Endodermal cell (in vitro differentiated cells): ENCODE data around the gene ENTR1. TPM values are rescaled to one million over a fixed set of nuclear protein-coding genes. Genes with fewer than 3 reads are reported as not detected.

Source experiments
- DNase-seq: peaks from one replicate; pipeline ENCODE4 v3.0.0-alpha.2; 2017
- H3K27ac ChIP-seq: 2 replicates; pipeline ENCODE4 v1.5.1; 2013; ENCODE audit warnings: mild to moderate bottlenecking, low read depth, low read length, moderate library complexity
- H3K27me3 ChIP-seq: 2 replicates; pipeline ENCODE4 v1.6.1; 2013; ENCODE audit warnings: mild to moderate bottlenecking, low read length, moderate library complexity; ENCODE audit not compliant: insufficient read depth, control insufficient read depth, poor library complexity, severe bottlenecking
- H3K36me3 ChIP-seq: 2 replicates; pipeline ENCODE4 v1.7.0; 2013; ENCODE audit warnings: mild to moderate bottlenecking, low read length, moderate library complexity; ENCODE audit not compliant: control insufficient read depth, insufficient read depth
- H3K4me1 ChIP-seq: one replicate; pipeline ENCODE4 v1.7.0; 2013; ENCODE audit warnings: low read length; ENCODE audit not compliant: control insufficient read depth, insufficient read depth
- H3K4me3 ChIP-seq: 2 replicates; pipeline ENCODE4 v1.5.1; 2013; ENCODE audit warnings: mild to moderate bottlenecking, low read length, moderate library complexity
- H3K9ac ChIP-seq: 2 replicates; pipeline ENCODE4 v1.6.1; 2013; ENCODE audit warnings: mild to moderate bottlenecking, low read length, moderate library complexity; ENCODE audit not compliant: poor library complexity, severe bottlenecking; ENCODE audit errors: extremely low read depth
- H3K9me3 ChIP-seq: 2 replicates; pipeline ENCODE4 v1.6.1; 2013; ENCODE audit warnings: mild to moderate bottlenecking, low read length, moderate library complexity; ENCODE audit not compliant: control insufficient read depth
- H3K27ac Mint-ChIP-seq: 2 replicates; pipeline ENCODE4 v1.8.0; 2020; ENCODE audit warnings: mixed read lengths
- H3K27me3 Mint-ChIP-seq: 2 replicates; pipeline ENCODE4 v1.8.0; 2021; ENCODE audit warnings: mild to moderate bottlenecking, mixed read lengths; ENCODE audit not compliant: insufficient read depth
- H3K36me3 Mint-ChIP-seq: 2 replicates; pipeline ENCODE4 v1.8.0; 2020; ENCODE audit warnings: low read depth, mixed read lengths
- H3K4me1 Mint-ChIP-seq: 2 replicates; pipeline ENCODE4 v1.8.0; 2020; ENCODE audit warnings: mixed read lengths
- H3K4me3 Mint-ChIP-seq: 2 replicates; pipeline ENCODE4 v1.8.0; 2020; ENCODE audit warnings: mild to moderate bottlenecking, moderate library complexity, mixed read lengths
- H3K9me3 Mint-ChIP-seq: 2 replicates; pipeline ENCODE4 v1.8.0; 2020; ENCODE audit warnings: mild to moderate bottlenecking, mixed read lengths
- WGBS, 2 experiments: methylation state at CpG; one replicate each; pipeline versions ENCODE4 v1.1.5 to v1.1.7; 2013; ENCODE audit warnings: missing lambda C conversion rate in 2 of 2, mixed read lengths in 1 of 2; ENCODE audit not compliant: insufficient coverage in 1 of 2, insufficient read length in 1 of 2; 5-methylcytosine and 5-hydroxymethylcytosine counted together
- total RNA-seq, 2 donors: library from RNA; stranded (reverse); fragmentation: NEBNext Ultra II Directional in 1 of 2; extraction: Animal tissue kit (Norgen Biotek cat#: 25700) in 1 of 2; gene quantifications; 2 replicates in 1 of 2; 3 replicates in 1 of 2; pipeline ENCODE4 v1.2.1, GENCODE V29; 2021
- TF ChIP-seq, protein P1 (sequence below): fragments of 200-600 bp; sonication (generic); conservative IDR thresholded peaks from 2 replicates; pipeline ENCODE4 v1.5.0; 2021; ENCODE audit warnings: antibody characterized with exemption, mild to moderate bottlenecking

Gene ENTR1
- total RNA-seq, 2 donors from 2014 or later: 76.6 to 83.1 TPM

DNA sequence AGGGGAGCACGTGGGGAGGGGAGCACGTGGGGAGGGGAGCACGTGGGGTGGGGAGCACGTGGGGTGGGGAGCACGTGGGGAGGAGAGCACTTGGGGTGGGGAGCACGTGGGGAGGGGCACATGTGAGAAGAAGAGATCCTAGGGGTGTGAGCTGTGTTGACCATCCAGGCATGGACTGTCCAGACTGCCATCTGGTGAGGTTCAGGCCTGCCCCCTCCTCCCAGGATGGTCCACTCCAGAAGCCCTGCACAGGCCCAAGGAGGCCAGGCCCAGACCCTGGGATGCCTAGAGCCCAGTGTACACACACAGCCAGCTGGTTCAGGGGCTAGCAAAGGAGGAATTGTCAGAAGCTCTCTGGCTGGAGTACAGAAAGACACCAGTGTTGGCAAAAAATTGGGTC lies 12.8 kb downstream of the ENTR1 start:
- H3K27me3 ChIP-seq: no peaks in the 10 kb centered on the region
- no peaks in the 10 kb centered on the region for H3K9me3 ChIP-seq
- peaks cover 63% of the 10 kb centered on the region for H3K36me3 ChIP-seq
- Mint-ChIP-seq H3K27ac (no peak overlapping the region), H3K4me1 (peaks cover 7% of the 10 kb centered on the region), H3K27me3 (no peaks in the 10 kb centered on the region), H3K9me3 (no peaks in the 10 kb centered on the region), H3K36me3 (peaks cover 41% of the 10 kb centered on the region), H3K4me3 (no peak overlapping the region)
- peaks cover 6% of the 10 kb centered on the region for H3K4me1 ChIP-seq
- TF ChIP-seq, protein P1, sequence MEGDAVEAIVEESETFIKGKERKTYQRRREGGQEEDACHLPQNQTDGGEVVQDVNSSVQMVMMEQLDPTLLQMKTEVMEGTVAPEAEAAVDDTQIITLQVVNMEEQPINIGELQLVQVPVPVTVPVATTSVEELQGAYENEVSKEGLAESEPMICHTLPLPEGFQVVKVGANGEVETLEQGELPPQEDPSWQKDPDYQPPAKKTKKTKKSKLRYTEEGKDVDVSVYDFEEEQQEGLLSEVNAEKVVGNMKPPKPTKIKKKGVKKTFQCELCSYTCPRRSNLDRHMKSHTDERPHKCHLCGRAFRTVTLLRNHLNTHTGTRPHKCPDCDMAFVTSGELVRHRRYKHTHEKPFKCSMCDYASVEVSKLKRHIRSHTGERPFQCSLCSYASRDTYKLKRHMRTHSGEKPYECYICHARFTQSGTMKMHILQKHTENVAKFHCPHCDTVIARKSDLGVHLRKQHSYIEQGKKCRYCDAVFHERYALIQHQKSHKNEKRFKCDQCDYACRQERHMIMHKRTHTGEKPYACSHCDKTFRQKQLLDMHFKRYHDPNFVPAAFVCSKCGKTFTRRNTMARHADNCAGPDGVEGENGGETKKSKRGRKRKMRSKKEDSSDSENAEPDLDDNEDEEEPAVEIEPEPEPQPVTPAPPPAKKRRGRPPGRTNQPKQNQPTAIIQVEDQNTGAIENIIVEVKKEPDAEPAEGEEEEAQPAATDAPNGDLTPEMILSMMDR: no peak
- DNase-seq: no peak
- no peak overlapping the region for H3K9ac ChIP-seq
- no peak overlapping the region for H3K27ac ChIP-seq
- no peak overlapping the region for H3K4me3 ChIP-seq
- WGBS, 2 experiments: 96% methylated on average over 5 of the region's 6 CpGs; no CpG with 5 or more reads in 1 of the 2 experiments

DNA sequence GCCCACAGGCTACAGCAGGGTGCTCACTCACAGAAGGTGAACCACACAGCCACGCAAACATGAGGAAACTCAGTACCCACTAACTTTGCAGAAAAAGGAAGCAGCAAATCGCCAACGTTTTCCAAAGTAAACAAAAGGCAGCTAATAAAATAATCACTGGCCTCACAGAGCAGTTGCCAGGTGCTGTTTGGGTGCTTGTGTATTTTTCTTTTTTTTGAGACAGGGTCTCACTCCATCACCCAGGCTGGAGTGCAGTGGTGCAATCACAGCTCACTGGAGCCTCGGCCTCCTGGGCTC lies 14.2 kb downstream of the ENTR1 start:
- DNase-seq: no peak
- H3K36me3 Mint-ChIP-seq: peaks cover 43% of the 10 kb centered on the region
- 92 to 94% methylated on average over 4 of the region's 4 CpGs for WGBS, 2 experiments

DNA sequence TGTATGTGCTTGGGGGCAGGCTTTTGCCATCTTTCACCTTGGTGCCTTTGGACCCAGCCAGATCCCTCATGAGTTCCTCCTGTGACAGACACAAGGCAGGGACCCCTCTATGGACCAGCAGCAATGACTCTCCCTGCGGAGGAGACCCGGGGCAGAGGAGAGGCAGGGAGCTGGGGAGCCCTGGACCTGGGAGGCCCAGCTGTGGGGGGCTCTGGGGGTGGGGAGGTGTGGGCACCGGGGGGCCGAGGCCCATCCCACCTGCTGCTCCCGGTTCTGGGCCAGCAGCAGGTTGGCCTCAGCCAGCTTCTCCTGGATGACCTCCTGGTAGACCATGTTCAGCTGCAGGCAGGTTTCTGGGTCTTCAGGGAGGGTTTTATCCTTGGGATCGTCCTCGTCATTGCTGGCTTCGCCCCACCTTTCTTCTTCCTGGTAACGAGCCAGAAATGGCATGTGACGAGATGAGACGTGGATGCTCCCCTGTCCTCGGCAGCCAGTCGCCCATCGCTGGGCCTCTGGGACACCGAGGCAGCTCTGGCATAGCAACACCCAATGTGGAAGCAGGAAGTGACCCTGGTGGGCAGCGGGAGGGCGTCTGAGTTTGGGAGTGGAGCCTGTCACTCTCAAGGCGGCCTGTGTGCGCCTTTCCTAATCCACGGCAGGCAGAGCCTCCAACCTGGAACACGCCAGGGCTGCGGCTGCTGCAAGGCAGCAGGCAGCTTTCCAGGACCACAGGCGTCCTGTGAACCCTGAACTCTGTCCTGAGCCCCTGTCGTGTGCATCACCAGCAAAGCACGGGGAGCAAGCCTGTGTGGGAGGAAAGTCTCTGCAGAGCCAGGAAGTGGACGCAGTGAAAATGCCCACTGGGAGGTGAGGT lies 14.8 kb downstream of the ENTR1 start:
- no peak overlapping the region for H3K4me3 ChIP-seq
- H3K9me3 ChIP-seq: no peaks in the 10 kb centered on the region
- Mint-ChIP-seq H3K9me3 (no peaks in the 10 kb centered on the region), H3K27ac (no peak overlapping the region), H3K27me3 (no peaks in the 10 kb centered on the region), H3K4me1 (peaks cover 7% of the 10 kb centered on the region), H3K4me3 (no peak overlapping the region), H3K36me3 (peaks cover 44% of the 10 kb centered on the region)
- H3K9ac ChIP-seq: no peak overlapping the region
- TF ChIP-seq, protein P1: no peak
- peaks cover 6% of the 10 kb centered on the region for H3K4me1 ChIP-seq
- H3K27ac ChIP-seq: no peak overlapping the region
- DNase-seq: no peak
- peaks cover 75% of the 10 kb centered on the region for H3K36me3 ChIP-seq
- no peaks in the 10 kb centered on the region for H3K27me3 ChIP-seq
- 92 to 97% methylated on average over 13 to 26 of the region's 26 CpGs for WGBS, 2 experiments

More for the DNA sequence above, 14.2 kb downstream of the ENTR1 start:
- Histone ChIP-seq H3K9me3 (no peaks in the 10 kb centered on the region), H3K27me3 (no peaks in the 10 kb centered on the region), H3K36me3 (peaks cover 72% of the 10 kb centered on the region), H3K27ac (no peak overlapping the region), H3K4me1 (peaks cover 6% of the 10 kb centered on the region), H3K9ac (no peak overlapping the region), H3K4me3 (no peak overlapping the region)
- TF ChIP-seq, protein P1: no peak
- no peak overlapping the region for H3K27ac Mint-ChIP-seq
- peaks cover 7% of the 10 kb centered on the region for H3K4me1 Mint-ChIP-seq
- H3K9me3 Mint-ChIP-seq: no peaks in the 10 kb centered on the region
- H3K27me3 Mint-ChIP-seq: no peaks in the 10 kb centered on the region
- no peak overlapping the region for H3K4me3 Mint-ChIP-seq
